Activated CD8-positive, alpha-beta T cell treated with anti-CD3 and anti-CD28 coated beads for 36 hours (primary cell): Measurements from ENCODE around the gene MAP3K9. TPM values are rescaled to one million over a fixed set of nuclear protein-coding genes. Genes with fewer than 3 reads are reported as not detected.

ENCODE experiments used
- ATAC-seq: fragments of 200-7000 bp; cut with Tn5 transposase; one replicate; pipeline ENCODE4 v1.10.0; 2021; ENCODE audit warnings: mild to moderate bottlenecking, moderate library complexity
- CTCF ChIA-PET: fragments of 350-600 bp; sonication (Branson Sonifier 250); formaldehyde crosslinking; loops from one replicate; lab custom pipeline; 2021; ENCODE audit warnings: antibody characterized with exemption; lab: Charles Lee
- POLR2A ChIA-PET: fragments of 350-600 bp; sonication (Branson Sonifier 250); formaldehyde crosslinking; loops from one replicate; lab custom pipeline; 2021; ENCODE audit warnings: antibody characterized with exemption; lab: Charles Lee
- DNase-seq: peaks from one replicate; pipeline ENCODE4 v3.0.0-alpha.2; 2020
- H3K27ac Mint-ChIP-seq: one replicate; pipeline ENCODE4 v1.8.0; 2021; ENCODE audit warnings: mild to moderate bottlenecking, mixed read lengths
- H3K27me3 Mint-ChIP-seq: one replicate; pipeline ENCODE4 v1.8.0; 2021; ENCODE audit warnings: mixed read lengths
- H3K36me3 Mint-ChIP-seq: one replicate; pipeline ENCODE4 v1.8.0; 2021; ENCODE audit warnings: low read depth, mixed read lengths
- H3K4me1 Mint-ChIP-seq: one replicate; pipeline ENCODE4 v1.8.0; 2021; ENCODE audit warnings: low read depth, mixed read lengths
- H3K4me3 Mint-ChIP-seq: one replicate; pipeline ENCODE4 v1.8.0; 2021; ENCODE audit warnings: mild to moderate bottlenecking, moderate library complexity, mixed read lengths
- H3K9me3 Mint-ChIP-seq: one replicate; pipeline ENCODE4 v1.8.0; 2021; ENCODE audit warnings: mixed read lengths
- intact Hi-C: fragments of 100-400 bp; cut with micrococcal nuclease; formaldehyde crosslinking; loops from one replicate; pipeline ENCODE4 v1.10.0; 2022
- total RNA-seq, 2 experiments: library from RNA; stranded (reverse); gene quantifications; one replicate each; pipeline ENCODE4 v1.2.3, GENCODE V29; 2021
- TF ChIP-seq, protein P1 (sequence below): fragments of 200-600 bp; IDR thresholded peaks from one replicate; pipeline ENCODE4 v1.8.0; 2022; ENCODE audit warnings: antibody characterized with exemption, mild to moderate bottlenecking

Gene MAP3K9
- total RNA-seq, 2 experiments from 2014 or later = 8.0 to 9.6 TPM

DNA sequence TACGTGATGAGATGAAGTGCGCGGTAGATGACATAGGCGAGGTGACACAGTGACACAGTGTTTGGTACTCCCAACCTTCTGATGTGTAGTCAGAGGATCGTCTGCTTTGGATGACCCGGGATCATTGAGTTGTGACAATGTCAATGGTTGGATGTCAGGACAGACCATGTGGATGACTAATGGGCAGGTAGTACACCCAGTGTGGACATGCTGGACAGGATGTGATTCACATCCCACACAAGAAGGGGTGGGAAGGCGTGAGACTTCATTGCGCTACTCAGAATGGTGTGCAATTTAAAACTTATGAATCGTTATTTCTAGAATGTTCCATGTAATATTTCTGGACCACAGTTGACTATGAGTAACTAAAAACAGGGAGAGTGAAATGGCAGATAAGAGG, 23.8 kb downstream of the MAP3K9 start:
- Mint-ChIP-seq H3K36me3 (peaks cover 4% of the 10 kb centered on the region), H3K27ac (no peak overlapping the region), H3K27me3 (no peaks in the 10 kb centered on the region), H3K4me1 (peaks cover 16% of the 10 kb centered on the region), H3K9me3 (no peaks in the 10 kb centered on the region), H3K4me3 (no peak overlapping the region)
- DNase-seq (no peak), ATAC-seq (no peak)
- TF ChIP-seq, protein P1, sequence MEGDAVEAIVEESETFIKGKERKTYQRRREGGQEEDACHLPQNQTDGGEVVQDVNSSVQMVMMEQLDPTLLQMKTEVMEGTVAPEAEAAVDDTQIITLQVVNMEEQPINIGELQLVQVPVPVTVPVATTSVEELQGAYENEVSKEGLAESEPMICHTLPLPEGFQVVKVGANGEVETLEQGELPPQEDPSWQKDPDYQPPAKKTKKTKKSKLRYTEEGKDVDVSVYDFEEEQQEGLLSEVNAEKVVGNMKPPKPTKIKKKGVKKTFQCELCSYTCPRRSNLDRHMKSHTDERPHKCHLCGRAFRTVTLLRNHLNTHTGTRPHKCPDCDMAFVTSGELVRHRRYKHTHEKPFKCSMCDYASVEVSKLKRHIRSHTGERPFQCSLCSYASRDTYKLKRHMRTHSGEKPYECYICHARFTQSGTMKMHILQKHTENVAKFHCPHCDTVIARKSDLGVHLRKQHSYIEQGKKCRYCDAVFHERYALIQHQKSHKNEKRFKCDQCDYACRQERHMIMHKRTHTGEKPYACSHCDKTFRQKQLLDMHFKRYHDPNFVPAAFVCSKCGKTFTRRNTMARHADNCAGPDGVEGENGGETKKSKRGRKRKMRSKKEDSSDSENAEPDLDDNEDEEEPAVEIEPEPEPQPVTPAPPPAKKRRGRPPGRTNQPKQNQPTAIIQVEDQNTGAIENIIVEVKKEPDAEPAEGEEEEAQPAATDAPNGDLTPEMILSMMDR = no peak
- ChIA-PET POLR2A (no interaction called here), CTCF (no interaction called here)
- intact Hi-C loops = no loop called here

DNA sequence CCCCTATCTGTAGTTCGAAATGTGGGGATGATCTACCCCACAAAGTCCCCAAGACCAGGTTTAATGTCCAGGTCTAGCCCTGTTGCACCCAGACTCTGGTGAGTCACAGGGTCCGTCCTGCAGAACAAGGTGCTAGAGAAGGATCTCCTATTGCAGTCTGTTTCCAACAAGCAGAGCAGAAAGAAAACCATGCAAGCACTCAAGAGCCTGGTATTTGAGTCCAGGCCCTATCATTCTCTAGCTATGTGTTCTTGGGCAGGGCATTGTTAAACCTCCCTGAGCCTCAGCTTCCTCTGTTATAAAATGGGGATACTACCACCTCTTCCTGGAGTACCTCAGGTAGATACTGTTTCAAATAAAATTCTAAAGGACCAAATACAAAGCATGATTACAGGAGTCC, 24.4 kb downstream of the MAP3K9 start:
- CTCF ChIA-PET = interaction anchor here (1.4 kb wide), 1 partner anchor 33 kb away, joined by 3 read pairs; no protein-coding TSS in a partner anchor

DNA sequence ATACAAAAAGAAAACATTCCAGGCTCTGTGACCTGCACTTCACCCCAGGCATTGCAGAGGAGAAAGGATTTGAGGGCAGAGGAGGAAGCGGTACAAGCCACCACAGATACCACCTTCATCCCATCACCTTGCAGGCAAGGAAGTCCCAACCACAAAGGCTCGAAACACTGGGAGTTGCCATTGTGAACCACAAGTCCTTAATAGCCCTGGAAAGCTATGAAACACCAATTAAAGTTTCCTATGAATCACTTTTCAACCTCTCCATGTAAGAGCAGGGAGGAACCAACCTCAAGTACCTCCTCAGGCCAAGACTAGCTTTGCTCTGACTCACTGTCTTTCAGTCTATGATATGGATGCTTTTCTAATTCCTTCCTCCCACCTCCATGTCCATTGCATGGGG, 27.0 kb downstream of the MAP3K9 start:
- DNase-seq (no peak), ATAC-seq (no peak)
- Mint-ChIP-seq H3K4me1 (peaks cover 20% of the 10 kb centered on the region), H3K27ac (no peak overlapping the region), H3K36me3 (peaks cover 4% of the 10 kb centered on the region), H3K9me3 (no peaks in the 10 kb centered on the region), H3K27me3 (no peaks in the 10 kb centered on the region), H3K4me3 (no peak overlapping the region)
- POLR2A ChIA-PET = no interaction called here
- intact Hi-C loops = no loop called here
- TF ChIP-seq, protein P1 = no peak
- CTCF ChIA-PET = interaction anchor here (1.0 kb wide), 1 partner anchor 35 kb away, joined by 3 read pairs; no protein-coding TSS in a partner anchor

More for the DNA sequence above, 24.4 kb downstream of the MAP3K9 start:
- no peak overlapping the region for H3K4me3 Mint-ChIP-seq
- no peaks in the 10 kb centered on the region for H3K27me3 Mint-ChIP-seq
- H3K4me1 Mint-ChIP-seq = peaks cover 20% of the 10 kb centered on the region
- peaks cover 4% of the 10 kb centered on the region for H3K36me3 Mint-ChIP-seq
- H3K9me3 Mint-ChIP-seq = no peaks in the 10 kb centered on the region
- POLR2A ChIA-PET = no interaction called here
- no peak for ATAC-seq
- no peak for DNase-seq
- TF ChIP-seq, protein P1 = no peak
- intact Hi-C loops = no loop called here
- no peak overlapping the region for H3K27ac Mint-ChIP-seq

DNA sequence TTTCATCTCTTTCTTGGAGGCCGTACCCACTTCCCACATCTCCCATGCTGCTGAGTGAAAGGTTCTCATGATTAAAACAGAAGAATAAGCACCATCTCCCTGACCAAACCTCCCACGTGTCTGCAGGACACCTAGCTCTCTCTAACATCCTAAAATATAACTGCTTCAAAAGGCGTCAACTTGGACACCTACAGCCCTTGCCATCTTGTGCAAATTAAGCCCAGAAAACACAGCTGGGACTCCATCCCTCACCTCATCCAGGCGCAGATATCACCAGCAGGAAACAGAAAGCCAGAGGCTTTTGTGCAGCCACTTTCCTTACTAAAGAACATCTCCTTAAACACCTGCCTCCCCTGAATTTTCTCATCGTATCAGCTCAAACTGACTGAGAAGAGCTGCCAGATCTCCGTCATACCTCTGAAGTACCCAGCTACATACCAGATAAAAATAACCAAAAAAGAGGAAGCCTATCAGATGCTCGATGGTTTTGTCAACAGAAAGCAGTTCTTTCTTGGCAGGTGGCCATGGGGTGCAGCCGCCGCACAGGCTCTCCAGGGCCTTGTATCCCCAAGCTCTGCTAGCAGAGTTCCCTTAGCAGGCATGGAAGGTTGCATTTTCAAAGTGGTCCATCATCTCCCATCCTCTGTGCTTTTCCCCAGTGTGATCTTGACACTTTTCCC, 28.8 kb downstream of the MAP3K9 start:
- peaks cover 20% of the 10 kb centered on the region for H3K4me1 Mint-ChIP-seq
- H3K27me3 Mint-ChIP-seq = no peaks in the 10 kb centered on the region
- TF ChIP-seq, protein P1 = no peak
- DNase-seq = no peak
- POLR2A ChIA-PET = interaction anchor here (0.6 kb wide), 1 partner anchor 22 kb away, joined by 3 read pairs; no protein-coding TSS in a partner anchor
- H3K4me3 Mint-ChIP-seq = no peak overlapping the region
- CTCF ChIA-PET = interaction anchor here (1.4 kb wide), 1 partner anchor 37 kb away, joined by 6 read pairs; no protein-coding TSS in a partner anchor
- H3K9me3 Mint-ChIP-seq = no peaks in the 10 kb centered on the region
- peaks cover 2% of the 10 kb centered on the region for H3K36me3 Mint-ChIP-seq
- intact Hi-C loops = no loop called here
- no peak for ATAC-seq
- H3K27ac Mint-ChIP-seq = no peak overlapping the region

DNA sequence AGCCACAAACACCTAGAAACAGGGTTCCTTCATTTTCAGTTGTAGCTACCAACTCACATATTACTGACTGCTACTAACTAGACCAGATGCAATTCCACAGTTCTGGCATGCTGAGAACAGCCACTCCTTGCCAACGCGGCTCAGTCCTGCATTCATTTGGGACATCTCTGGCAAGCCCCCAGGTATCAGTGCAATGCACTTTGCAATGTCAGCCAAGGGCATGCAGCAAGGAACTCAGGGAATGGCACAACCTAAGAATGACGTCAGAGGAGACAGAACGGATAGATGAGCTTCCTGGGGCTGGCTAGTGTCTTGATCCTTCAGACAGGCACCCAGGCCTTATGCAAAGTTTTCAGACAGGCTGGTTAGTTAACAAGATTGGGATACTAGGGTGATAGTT, 29.6 kb downstream of the MAP3K9 start:
- no peak for DNase-seq
- no peak for ATAC-seq
- ChIA-PET POLR2A (no interaction called here), CTCF (no interaction called here)
- intact Hi-C loops = no loop called here
- H3K4me1 Mint-ChIP-seq = peaks cover 20% of the 10 kb centered on the region
- no peaks in the 10 kb centered on the region for H3K27me3 Mint-ChIP-seq
- no peaks in the 10 kb centered on the region for H3K36me3 Mint-ChIP-seq
- H3K27ac Mint-ChIP-seq = no peak overlapping the region
- TF ChIP-seq, protein P1 = no peak
- no peak overlapping the region for H3K4me3 Mint-ChIP-seq
- H3K9me3 Mint-ChIP-seq = no peaks in the 10 kb centered on the region
